RWPE2 (cell line): ENCODE data around the gene RPAIN.
A peak's percentile ranks its signal among the peaks of the same experiment; 100 is the strongest.

Experiments used
- ATAC-seq: fragments of 200-7000 bp; cut with Tn5 transposase; 3 replicates; pipeline ENCODE4 v1.9.1; 2021; ENCODE audit warnings: low read depth
- DNase-seq: peaks from one replicate; pipeline ENCODE4 v3.0.0-alpha.2; 2020; ENCODE audit warnings: low spot score
- H3K27ac ChIP-seq: fragments of 450-650 bp; 2 replicates; pipeline ENCODE4 v1.5.1; 2017; ENCODE audit warnings: mild to moderate bottlenecking; ENCODE audit not compliant: poor library complexity, severe bottlenecking
- H3K27me3 ChIP-seq: fragments of 250-450 bp; sonication (Bioruptor Pico); 2 replicates; pipeline ENCODE4 v1.5.1; 2021; ENCODE audit warnings: mild to moderate bottlenecking, moderate library complexity; ENCODE audit not compliant: insufficient read depth, poor library complexity, severe bottlenecking
- H3K36me3 ChIP-seq: fragments of 250-450 bp; sonication (Bioruptor Pico); 2 replicates; pipeline ENCODE4 v1.5.1; 2020; ENCODE audit warnings: low read depth, mild to moderate bottlenecking, moderate library complexity
- H3K4me1 ChIP-seq: fragments of 250-450 bp; sonication (Bioruptor Pico); 2 replicates; pipeline ENCODE4 v1.5.1; 2021; ENCODE audit warnings: mild to moderate bottlenecking, moderate library complexity; ENCODE audit not compliant: insufficient read depth, poor library complexity, severe bottlenecking
- H3K4me3 ChIP-seq: fragments of 250-450 bp; sonication (Bioruptor Pico); 2 replicates; pipeline ENCODE4 v1.5.1; 2021; ENCODE audit warnings: mild to moderate bottlenecking, moderate library complexity; ENCODE audit not compliant: severe bottlenecking
- H3K9me3 ChIP-seq: fragments of 250-450 bp; sonication (Bioruptor Pico); 2 replicates; pipeline ENCODE4 v1.5.1; 2021; ENCODE audit warnings: mild to moderate bottlenecking, moderate library complexity; ENCODE audit not compliant: severe bottlenecking
- CTCF ChIP-seq: fragments of 450-650 bp; IDR thresholded peaks from one replicate; pipeline ENCODE4 v1.5.1; 2017; ENCODE audit warnings: mild to moderate bottlenecking, moderate library complexity; ENCODE audit not compliant: poor library complexity, severe bottlenecking

The RPAIN gene

GRCh38 chr17:5466295-5466694 is 46.3 kb downstream of the RPAIN start:
- DNase-seq (no peak), ATAC-seq (no peak)
- Histone ChIP-seq H3K36me3 (peaks cover 23% of the 10 kb centered on the region), H3K27me3 (no peaks in the 10 kb centered on the region), H3K27ac (no peak overlapping the region), H3K4me3 (no peak overlapping the region), H3K4me1 (peaks cover 9% of the 10 kb centered on the region), H3K9me3 (no peaks in the 10 kb centered on the region)
- TF ChIP-seq CTCF = no peak

- Histone ChIP-seq H3K4me3 (peak overlapping the region; percentile 96), H3K27ac (peak overlapping the region; percentile 51), H3K36me3 (peaks cover 21% of the 10 kb centered on the region), H3K4me1 (peaks cover 9% of the 10 kb centered on the region), H3K27me3 (no peaks in the 10 kb centered on the region), H3K9me3 (no peaks in the 10 kb centered on the region)
- no peak for TF ChIP-seq CTCF
- ATAC-seq = 0 out of 3 replicates have a peak, but pooled peaks have one; percentile 13
- no peak for DNase-seq
These were observed 47.4 kb downstream of the RPAIN start for GRCh38 chr17:5467416-5467815.

GRCh38 chr17:5468075-5468473 is 48.1 kb downstream of the RPAIN start:
- Histone ChIP-seq H3K9me3 (no peaks in the 10 kb centered on the region), H3K4me1 (peaks cover 9% of the 10 kb centered on the region), H3K27ac (peak overlapping the region; percentile 51), H3K27me3 (no peaks in the 10 kb centered on the region), H3K4me3 (peak overlapping the region; percentile 96), H3K36me3 (peaks cover 21% of the 10 kb centered on the region)
- peak; percentile 13; the same call in 2 of the 3 replicates for ATAC-seq
- TF ChIP-seq CTCF = no peak
- DNase-seq = no peak

GRCh38 chr17:5472511-5472910 is 52.5 kb downstream of the RPAIN start:
- peaks cover 50% of the 10 kb centered on the region for H3K36me3 ChIP-seq
- H3K27me3 ChIP-seq = no peaks in the 10 kb centered on the region
- H3K9me3 ChIP-seq = no peaks in the 10 kb centered on the region
- TF ChIP-seq CTCF = no peak
- H3K27ac ChIP-seq = no peak overlapping the region
- no peak overlapping the region for H3K4me3 ChIP-seq
- DNase-seq (no peak), ATAC-seq (no peak)
- H3K4me1 ChIP-seq = peaks cover 4% of the 10 kb centered on the region

GRCh38 chr17:5473906-5474305 is 53.9 kb downstream of the RPAIN start:
- TF ChIP-seq CTCF = no peak
- Histone ChIP-seq H3K4me3 (no peak overlapping the region), H3K27ac (no peak overlapping the region), H3K36me3 (peaks cover 64% of the 10 kb centered on the region), H3K4me1 (peaks cover 4% of the 10 kb centered on the region), H3K27me3 (no peaks in the 10 kb centered on the region), H3K9me3 (no peaks in the 10 kb centered on the region)
- ATAC-seq (no peak), DNase-seq (no peak)
